HG02571 (cell line): ENCODE data around the gene CEPT1.
"Not testable (repeated sequence)": the region's sequence is repeated elsewhere in the genome, so short reads cannot be mapped to it uniquely, and the experiment has no call there.

Experiments used
- ATAC-seq: cut with Tn5 transposase; IDR thresholded peaks from one replicate; pipeline ENCODE4 v1.9.1; 2021; ENCODE audit warnings: mild to moderate bottlenecking, moderate library complexity; ENCODE audit not compliant: unreplicated experiment

Gene CEPT1

DNA sequence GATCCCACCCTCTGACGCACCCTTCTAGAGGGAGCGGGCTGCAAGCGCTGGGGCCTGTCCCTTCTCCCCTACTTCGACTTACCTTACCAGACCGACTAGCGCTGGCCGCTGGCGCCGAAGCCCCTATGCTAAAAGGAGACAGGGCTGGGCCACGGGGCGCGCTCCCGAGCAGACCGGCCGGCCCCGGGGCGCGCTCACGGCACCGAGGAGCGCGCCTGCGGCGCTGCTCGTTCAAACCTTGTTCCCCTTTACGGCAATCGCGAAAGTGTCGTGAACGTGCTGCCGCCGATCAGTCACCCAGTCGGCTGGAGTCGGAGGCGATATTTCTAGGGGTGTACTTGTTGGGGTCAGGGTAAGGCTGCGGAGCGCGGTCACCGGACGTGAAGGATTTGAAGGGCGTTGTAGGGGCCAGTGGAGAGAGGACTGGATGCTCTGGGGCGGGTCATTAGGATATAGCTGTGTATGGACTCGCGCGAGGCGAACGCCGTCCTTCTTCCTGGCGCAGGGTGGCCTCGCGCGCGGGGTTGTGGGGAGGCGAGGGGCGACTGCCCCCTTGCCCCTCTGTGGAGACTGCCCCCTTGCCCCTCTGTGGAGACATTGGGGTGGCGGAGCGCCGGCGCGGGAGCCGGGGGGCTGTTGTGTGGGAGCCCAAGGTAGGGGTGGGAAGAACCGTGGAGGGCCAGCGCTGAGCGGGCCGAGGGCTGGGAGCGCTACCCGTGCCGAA lies at the start of gene CEPT1, which contains the start of gene DRAM2:
TSS of gene CEPT1 (plus strand) at position 268 of the 724 bp plus-strand sequence. CDS start 7,492 bp downstream, outside the sequence.
TSS of gene DRAM2 (minus strand) at position 138 of the 724 bp plus-strand sequence. CDS start 8,539 bp downstream, outside the sequence.
- peak; percentile 69 for ATAC-seq

DNA sequence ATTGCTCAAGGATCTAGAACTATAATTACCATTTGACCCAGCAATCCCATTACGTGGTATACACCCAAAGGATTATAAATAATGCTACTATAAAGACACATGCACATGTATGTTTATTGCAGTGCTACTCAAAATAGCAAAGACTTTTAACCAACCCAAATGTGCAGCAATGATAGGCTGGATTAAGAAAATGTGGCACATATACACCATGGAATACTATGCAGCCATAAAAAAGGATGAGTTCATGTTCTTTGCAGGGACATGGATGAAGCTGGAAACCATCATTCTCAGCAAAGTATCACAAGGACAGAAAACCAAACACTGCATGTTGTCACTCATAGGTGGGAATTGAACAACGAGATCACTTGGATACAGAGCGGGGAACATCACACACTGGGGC lies 44.6 kb upstream of the CEPT1 start:
- not testable (repeated sequence) for ATAC-seq

DNA sequence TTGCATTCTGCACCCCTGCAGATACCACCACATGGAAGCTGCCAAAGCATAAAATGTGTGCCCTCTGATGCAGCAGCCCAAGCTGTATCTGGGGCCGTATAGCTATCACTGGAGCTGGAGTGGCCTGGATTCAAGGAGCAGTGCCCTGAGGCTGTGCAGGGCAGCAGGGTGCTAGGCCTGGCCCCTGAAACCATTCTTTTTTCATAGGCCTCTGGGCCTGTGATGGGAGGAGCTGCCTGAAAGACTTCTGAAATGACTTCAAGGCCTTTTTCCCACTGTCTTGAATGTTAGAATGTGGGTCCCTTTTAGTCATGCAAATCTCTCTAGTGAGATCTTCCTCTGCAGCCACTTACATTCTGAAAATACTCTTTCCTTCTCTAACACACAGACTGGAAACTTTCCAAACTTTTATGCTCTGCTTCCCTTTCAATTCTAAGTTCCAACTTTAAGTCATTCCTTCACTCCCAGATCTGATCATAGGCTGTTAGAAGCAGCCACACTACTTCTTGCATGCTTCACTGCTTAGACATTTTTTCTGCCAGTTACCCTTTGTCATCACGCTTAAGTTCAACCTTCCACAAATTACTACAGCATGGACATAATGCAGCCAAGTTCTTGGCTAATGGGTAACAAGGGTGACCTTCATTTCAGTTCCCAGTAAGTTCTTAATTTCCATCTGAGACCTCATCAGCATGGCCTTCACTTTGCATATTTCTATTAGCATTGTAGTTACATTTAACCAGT lies 42.5 kb upstream of the CEPT1 start:
- no peak for ATAC-seq

- ATAC-seq = no peak
Observed at GRCh38 chr1:111099289-111099688, 40.7 kb upstream of the CEPT1 start.

GRCh38 chr1:111101854-111102642 lies 38.0 kb upstream of the CEPT1 start:
- ATAC-seq = no peak

GRCh38 chr1:111104981-111105380 lies 35.0 kb upstream of the CEPT1 start:
- no peak for ATAC-seq

GRCh38 chr1:111110197-111110899 lies 29.7 kb upstream of the CEPT1 start:
- ATAC-seq = no peak

DNA sequence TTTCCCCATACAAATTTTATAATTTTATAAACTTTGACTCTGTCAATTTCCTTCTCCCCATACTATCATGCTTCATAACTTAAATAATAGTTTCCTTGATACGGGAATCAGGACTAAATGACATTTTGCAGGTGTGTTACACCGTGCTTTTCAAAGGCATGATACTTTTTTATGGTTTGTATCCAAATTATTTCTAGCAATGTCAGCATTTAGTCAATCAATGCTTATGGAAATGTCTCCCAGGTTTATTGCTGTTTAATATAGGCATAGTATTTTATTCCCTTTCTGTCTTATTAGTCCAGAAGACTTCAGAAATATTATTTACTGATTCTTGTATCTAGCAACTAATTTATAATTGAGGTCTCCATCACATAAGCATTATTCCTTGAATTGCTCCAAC lies 23.5 kb upstream of the CEPT1 start:
- no peak for ATAC-seq

DNA sequence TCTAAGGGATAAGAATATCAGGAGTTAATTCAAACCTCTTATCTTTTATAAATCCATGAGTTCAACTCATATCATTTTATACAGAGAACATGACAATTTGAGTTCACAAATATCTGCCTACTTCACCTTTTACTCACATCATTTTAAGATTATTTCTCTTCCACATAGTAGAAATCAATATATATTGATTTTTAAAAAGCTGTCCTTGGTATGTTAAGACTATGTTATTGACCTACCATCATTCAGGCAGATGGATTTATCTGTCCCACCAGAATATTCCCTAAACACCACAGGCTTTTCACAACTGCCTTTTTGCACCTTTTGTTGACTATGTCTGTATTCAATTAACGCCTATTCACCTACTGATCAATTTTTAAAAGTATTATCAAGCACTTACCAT lies 13.7 kb upstream of the CEPT1 start:
- no peak for ATAC-seq

- peak; percentile 77 for ATAC-seq
Observed at GRCh38 chr1:111127923-111128643, 11.9 kb upstream of the CEPT1 start.

- ATAC-seq = no peak
Observed at GRCh38 chr1:111129376-111129775, 10.6 kb upstream of the CEPT1 start.

GRCh38 chr1:111131693-111132092 lies 8.3 kb upstream of the CEPT1 start:
- ATAC-seq = no peak

- no peak for ATAC-seq
Observed at GRCh38 chr1:111133866-111134265, 6.2 kb upstream of the CEPT1 start.

DNA sequence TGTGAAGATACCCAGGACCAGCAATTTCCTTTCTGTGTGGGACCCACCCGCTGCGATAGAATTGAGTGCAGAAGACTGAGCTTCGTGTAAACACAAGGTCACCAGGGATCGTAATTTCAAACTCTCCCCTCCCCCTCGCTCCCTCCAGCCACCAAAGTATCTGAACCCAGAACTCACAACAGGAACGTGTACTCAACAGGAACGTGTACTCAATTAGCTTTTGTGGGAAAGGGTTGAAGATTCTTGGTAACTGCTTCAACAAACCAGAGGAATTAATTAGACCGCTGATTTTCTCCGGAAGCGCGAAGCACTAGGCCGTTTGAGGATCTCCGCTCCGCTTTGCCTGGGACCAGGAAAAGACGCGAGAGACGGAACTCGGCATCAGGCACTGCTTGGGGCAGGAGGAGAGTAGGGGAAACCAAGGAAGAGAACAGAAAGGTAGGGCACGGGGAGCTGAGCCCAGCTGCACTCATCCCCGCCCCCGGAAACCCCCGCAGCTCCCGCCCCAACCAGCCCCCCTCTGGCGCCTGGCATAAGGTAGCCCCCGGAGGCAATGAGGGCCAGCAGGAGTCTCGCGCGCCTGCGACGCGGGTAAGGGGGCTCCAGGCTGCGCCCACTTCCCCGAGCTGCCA lies 583 bp upstream of the CEPT1 start:
- peak; percentile 39 for ATAC-seq

GRCh38 chr1:111140680-111140967 lies 601 bp downstream of the CEPT1 start:
- ATAC-seq = no peak

- no peak for ATAC-seq
Observed at GRCh38 chr1:111141245-111142220, 1.5 kb downstream of the CEPT1 start.

DNA sequence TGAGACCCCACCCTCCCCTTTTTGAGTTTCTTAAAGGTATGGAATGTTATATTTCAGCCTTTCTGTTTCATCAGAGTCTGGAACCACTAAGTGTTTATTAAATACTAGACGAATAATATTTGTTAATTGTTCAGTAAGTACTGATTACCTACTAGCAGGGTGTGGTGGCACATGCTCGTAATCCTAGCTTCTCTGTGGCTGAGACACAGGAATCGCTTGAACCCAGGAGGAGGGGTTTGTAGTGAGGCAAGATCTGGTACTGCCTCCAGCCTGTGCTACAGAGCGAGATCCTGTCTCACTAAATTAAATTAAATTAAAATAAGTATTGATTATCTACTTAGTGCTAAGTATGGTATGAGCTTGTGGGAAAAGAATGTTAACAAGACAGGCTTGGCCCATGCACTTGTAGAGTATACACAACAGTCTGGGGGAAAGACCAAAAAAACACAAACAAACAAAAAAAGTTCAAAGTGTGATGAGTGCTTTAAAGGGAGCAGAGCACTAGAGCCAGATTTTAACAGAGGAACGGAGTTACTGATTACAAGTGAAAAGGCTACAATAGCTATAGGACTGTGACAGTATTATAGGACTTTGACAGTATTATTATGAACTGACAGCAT lies 2.4 kb downstream of the CEPT1 start:
- no peak for ATAC-seq

GRCh38 chr1:111145542-111145941 lies 5.5 kb downstream of the CEPT1 start:
- no peak for ATAC-seq
